Testis (tissue), 3 donors: Measurements from ENCODE around the gene FAM124A. TPM values are rescaled to one million over a fixed set of nuclear protein-coding genes. Genes with fewer than 3 reads are reported as not detected.

Source experiments
- DNase-seq: peaks from one replicate; pipeline ENCODE4 v3.0.0-alpha.2; 2019
- H3K27ac ChIP-seq, 2 donors: fragments of 200-600 bp; sonication (generic); one replicate each; pipeline ENCODE4 v1.5.1; 2019
- H3K27me3 ChIP-seq: fragments of 200-600 bp; sonication (generic); one replicate; pipeline ENCODE4 v1.5.1; 2019
- H3K36me3 ChIP-seq: fragments of 200-600 bp; sonication (generic); one replicate; pipeline ENCODE4 v1.5.1; 2017; ENCODE audit warnings: low read depth; ENCODE audit errors: missing control alignments
- H3K4me1 ChIP-seq: fragments of 200-600 bp; sonication (generic); one replicate; pipeline ENCODE4 v1.5.1; 2019
- H3K4me3 ChIP-seq, 2 donors: fragments of 200-600 bp; sonication (generic); one replicate each; pipeline ENCODE4 v1.5.1; 2017 to 2019
- H3K9me3 ChIP-seq: fragments of 200-600 bp; sonication (generic); one replicate; pipeline ENCODE4 v1.5.1; 2017
- CTCF ChIP-seq, 3 experiments: fragments of 450-650 bp in 2 of 3; fragments of 200-600 bp in 1 of 3; sonication (generic) in 1 of 3; IDR thresholded peaks; one replicate each; pipeline ENCODE4 v1.5.1; 2016 to 2019; ENCODE audit warnings: antibody characterized with exemption in 3 of 3, mild to moderate bottlenecking in 2 of 3, moderate library complexity in 1 of 3
- POLR2A ChIP-seq: fragments of 450-650 bp; IDR thresholded peaks from one replicate; pipeline ENCODE4 v1.6.1; 2017; ENCODE audit warnings: antibody characterized with exemption, mild to moderate bottlenecking, moderate library complexity
- WGBS, 2 donors: methylation state at CpG; one replicate each; pipeline ENCODE4 v1.1.5; 2018; 5-methylcytosine and 5-hydroxymethylcytosine counted together
- intact Hi-C: fragments of 100-400 bp; cut with DNase I; formaldehyde crosslinking; loops from one replicate; pipeline ENCODE4 v1.15.1; 2023; ENCODE audit warnings: low total_unique reads
- polyA plus RNA-seq: library from polyadenylated mRNA; stranded (reverse); fragments of 350-450 nt; fragmentation: Illumina TruSeq; extraction: RNeasy Lipid Tissue Mini Kit (QIAGEN cat#74804); gene quantifications from one replicate; pipeline ENCODE4 v1.2.3, GENCODE V29; 2014; ENCODE audit warnings: low read depth, low replicate concordance; ENCODE audit not compliant: insufficient read depth
- total RNA-seq, 2 donors: library from RNA; depleted of rRNA; stranded (reverse); fragments of >200 nt; gene quantifications; one replicate each; pipeline ENCODE4 v1.2.3, GENCODE V29; 2016

Gene FAM124A
- total and polyA plus RNA-seq, 3 donors from 2014 or later = 2.7 to 3.4 (median 3.0) TPM

GRCh38 chr13:51258612-51259548 is 36.7 kb downstream of the FAM124A start:
- no peak for DNase-seq
- Histone ChIP-seq H3K27me3 (no peaks in the 10 kb centered on the region), H3K4me3 (no peak overlapping the region), H3K36me3 (no peaks in the 10 kb centered on the region), H3K4me1 (peaks cover under 1% of the 10 kb centered on the region), H3K27ac (no peak overlapping the region), H3K9me3 (no peaks in the 10 kb centered on the region)
- WGBS, 2 donors = 79 to 80% methylated on average over 26 to 27 of the region's 27 CpGs
- intact Hi-C loops = no loop called here
- TF ChIP-seq CTCF (IDR thresholded peaks at IDR 0.05) (no peak), POLR2A (no peak)

GRCh38 chr13:51260154-51260553 is 38.0 kb downstream of the FAM124A start:
- Histone ChIP-seq H3K27me3 (no peaks in the 10 kb centered on the region), H3K27ac (no peak overlapping the region), H3K36me3 (no peaks in the 10 kb centered on the region), H3K4me1 (no peaks in the 10 kb centered on the region), H3K9me3 (no peaks in the 10 kb centered on the region), H3K4me3 (no peak overlapping the region)
- 84 to 97% methylated on average over 4 of the region's 4 CpGs for WGBS, 2 donors
- no peak for TF ChIP-seq POLR2A
- no peak for TF ChIP-seq CTCF (IDR thresholded peaks at IDR 0.05)
- no peak for DNase-seq
- intact Hi-C loops = no loop called here

- no peaks in the 10 kb centered on the region for H3K4me1 ChIP-seq
- no peaks in the 10 kb centered on the region for H3K27me3 ChIP-seq
- intact Hi-C loops = no loop called here
- DNase-seq = no peak
- no peaks in the 10 kb centered on the region for H3K9me3 ChIP-seq
- TF ChIP-seq CTCF (IDR thresholded peaks at IDR 0.05) (no peak), POLR2A (no peak)
- H3K4me3 ChIP-seq = no peak overlapping the region
- no peak overlapping the region for H3K27ac ChIP-seq
- 79 to 83% methylated on average over 5 of the region's 5 CpGs for WGBS, 2 donors
- H3K36me3 ChIP-seq = no peaks in the 10 kb centered on the region
These were observed 39.5 kb downstream of the FAM124A start for GRCh38 chr13:51261610-51262249.

GRCh38 chr13:51262501-51263211 is 40.5 kb downstream of the FAM124A start:
- no peak overlapping the region for H3K27ac ChIP-seq
- WGBS, 2 donors = 77 to 80% methylated on average over 4 to 8 of the region's 8 CpGs

More at GRCh38 chr13:51262501-51263211, 40.5 kb downstream of the FAM124A start:
- intact Hi-C loops = no loop called here
- no peaks in the 10 kb centered on the region for H3K36me3 ChIP-seq
- H3K27me3 ChIP-seq = no peaks in the 10 kb centered on the region
- H3K4me1 ChIP-seq = no peaks in the 10 kb centered on the region
- H3K4me3 ChIP-seq = no peak overlapping the region
- no peak for DNase-seq
- no peaks in the 10 kb centered on the region for H3K9me3 ChIP-seq
- no peak for TF ChIP-seq POLR2A
- no peak for TF ChIP-seq CTCF (IDR thresholded peaks at IDR 0.05)
